ENCODE data around the gene CMTM6.
"Not testable (repeated sequence)": the region's sequence is repeated elsewhere in the genome, so short reads cannot be mapped to it uniquely, and the experiment has no call there.

CMTM6 gene, protein sequence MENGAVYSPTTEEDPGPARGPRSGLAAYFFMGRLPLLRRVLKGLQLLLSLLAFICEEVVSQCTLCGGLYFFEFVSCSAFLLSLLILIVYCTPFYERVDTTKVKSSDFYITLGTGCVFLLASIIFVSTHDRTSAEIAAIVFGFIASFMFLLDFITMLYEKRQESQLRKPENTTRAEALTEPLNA

DNA sequence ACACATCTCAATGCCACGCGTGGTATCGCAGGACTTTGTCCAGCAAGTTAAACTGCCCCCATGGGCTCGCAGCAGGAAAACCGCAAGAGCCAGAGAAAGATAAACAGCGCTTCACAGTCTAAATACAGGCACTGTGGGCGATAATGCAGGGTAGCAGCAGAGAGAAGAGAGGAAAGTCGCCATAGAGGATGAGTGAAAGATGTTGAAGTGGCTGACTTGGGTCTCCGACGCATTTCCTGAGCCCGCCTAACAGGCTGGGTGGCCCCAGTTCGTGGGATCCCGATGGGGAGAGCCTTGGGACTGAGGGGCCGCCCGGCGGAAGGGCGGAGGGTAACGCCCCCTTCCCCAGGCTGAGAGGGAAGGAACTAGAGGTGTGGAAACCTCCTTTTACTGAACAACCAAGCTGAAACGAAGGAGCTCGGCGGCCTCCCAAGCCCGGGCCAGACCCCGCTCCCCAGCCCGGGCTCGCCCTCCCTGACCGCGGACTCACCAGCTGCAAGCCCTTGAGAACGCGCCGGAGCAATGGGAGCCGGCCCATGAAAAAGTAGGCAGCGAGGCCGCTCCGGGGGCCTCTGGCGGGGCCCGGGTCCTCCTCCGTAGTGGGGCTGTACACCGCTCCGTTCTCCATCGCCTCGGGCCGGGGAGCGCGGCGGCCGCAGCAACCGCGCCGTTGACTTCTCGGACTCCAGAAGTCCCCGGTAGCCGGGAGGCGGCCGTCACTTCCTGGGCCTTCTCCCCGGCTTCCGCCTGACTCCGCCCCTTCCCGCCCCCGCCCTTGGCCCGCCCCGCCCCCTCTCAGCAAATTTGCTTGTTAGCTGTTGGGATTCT lies at the start of gene CMTM6:
Gene CMTM6 (minus strand): TSS at position 735 of the 828 bp plus-strand sequence. CDS start 107 bp downstream, at position 628.
- peak; percentile 88 for DNase-seq

DNA sequence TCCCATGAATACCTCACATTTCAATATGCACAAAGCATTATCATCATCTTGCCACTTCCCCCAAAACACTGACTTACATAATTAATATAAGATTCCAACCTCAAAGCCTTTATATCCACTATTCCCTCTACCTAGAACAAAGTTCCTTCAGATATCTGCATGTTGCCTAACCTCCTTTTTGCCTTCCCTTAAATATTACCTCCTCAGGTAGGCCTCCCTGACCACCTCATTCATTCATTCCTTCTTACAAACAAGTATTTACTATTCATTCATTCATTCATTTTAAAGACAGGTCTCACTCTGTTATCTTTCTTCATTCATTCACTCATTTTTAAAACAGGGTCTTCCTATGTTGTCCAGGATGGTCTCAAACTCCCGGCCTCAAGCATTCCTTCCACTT lies 49.4 kb upstream of the CMTM6 start:
- no peak for DNase-seq

DNA sequence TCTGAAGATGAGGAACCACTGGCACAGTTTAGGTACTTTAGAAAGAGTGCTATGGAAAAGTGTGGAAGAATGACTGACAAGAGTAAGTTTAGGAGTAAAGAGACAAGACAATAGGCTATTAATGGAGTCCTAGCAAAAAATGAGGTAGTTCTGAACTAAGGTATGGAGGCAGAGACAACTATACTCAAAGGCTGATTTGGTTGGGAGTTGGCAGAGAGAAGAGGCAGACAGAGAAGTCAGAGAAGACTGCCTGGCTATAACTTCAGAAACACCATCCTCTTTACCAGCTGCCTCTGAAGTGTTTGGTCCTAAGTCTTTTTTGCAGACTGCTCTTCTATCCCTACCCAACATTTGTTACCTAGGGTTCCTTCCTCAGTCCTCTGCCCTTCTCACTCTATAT lies 48.8 kb upstream of the CMTM6 start:
- DNase-seq: no peak

DNA sequence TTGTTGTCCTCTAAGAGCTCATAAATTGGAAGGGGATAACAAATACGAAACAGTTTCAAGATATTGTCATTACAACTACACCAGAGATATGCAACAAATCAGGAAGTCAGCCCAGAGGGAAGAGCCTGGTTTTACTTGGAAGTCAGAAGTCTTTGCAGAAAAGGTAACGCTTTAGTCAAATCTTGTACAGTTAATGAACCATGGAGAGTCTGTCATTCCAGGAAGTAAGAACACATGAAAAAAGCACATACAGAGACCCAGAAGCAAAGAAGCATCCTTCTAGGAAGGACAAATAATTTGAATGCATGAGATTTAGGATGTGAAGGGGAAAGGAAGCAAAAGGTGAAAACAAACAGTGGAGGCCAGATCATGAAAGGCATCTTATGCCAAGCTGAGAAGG lies 48.4 kb upstream of the CMTM6 start:
- DNase-seq: no peak

DNA sequence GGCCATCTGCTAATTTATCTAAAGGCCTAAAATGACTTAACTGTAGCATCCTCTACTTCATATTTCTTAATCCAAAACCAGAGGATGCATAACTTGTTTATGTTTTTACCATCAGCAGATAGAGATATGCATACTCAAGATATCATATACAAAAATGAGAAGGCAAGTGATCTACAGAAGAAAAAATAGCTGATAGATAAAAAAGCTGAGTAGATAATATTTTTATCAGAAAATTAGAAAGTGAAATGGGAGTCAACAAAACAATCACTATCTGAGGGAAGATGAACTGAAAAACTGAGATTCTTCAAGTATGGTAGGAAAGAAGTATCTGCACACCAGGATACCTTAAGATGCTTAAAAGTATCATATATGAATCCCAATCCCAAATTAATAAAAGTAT lies 42.7 kb upstream of the CMTM6 start:
- DNase-seq: no peak

DNA sequence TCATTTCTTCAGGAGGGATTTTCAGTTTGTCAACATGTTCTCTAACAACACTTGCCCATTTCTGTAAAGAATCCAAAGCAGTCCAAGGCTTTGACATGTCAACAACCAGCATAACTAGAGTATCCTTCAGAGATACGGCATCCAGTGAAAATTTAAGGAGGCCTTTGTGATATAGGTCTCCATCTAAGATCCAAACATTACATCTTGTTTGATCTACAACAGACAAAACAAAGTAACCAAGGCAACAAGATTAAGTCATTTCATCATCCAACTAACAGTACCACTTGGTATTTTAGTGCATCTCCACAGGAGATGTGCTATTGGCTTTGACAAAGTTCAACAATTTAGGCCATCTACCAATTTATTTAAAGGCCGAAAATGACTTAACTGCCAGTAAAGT lies 42.2 kb upstream of the CMTM6 start:
- no peak for DNase-seq

DNA sequence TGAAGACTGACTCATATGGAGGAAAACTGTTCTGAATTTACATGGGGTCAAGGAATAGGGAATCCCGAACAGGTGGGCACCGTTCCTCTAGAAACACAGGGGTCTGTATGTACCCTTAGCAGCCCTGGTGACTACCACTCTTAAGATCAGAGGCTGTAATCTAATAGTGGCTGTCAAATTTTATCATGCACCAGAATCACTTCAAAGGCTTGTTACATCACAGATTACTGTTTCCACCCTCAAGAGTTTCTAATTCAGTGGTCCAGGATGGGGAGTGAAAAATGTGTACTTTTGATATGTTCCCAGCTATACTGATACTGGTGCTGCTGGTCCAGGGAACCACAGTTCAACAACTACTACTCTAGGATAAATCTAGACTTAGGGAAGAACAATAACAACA lies 40.2 kb upstream of the CMTM6 start:
- DNase-seq: no peak

DNA sequence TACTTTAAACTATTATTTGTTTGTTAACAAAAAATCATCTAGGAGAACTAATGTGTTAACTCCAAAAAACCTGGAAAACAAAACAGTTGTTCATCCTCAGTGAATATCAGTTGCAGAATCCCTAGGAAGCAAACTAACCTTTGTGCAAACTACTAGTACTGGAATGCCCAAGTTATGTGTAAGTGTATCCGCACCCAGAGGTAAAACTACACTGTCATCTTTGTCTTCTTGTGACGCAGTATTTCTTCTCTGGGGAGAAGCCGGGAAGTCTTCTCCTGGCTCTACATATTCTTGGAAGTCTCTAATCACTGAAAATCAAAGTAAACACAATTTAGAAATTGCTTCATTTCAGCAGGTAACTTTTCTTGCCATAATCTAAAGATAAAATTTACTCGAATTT lies 38.2 kb upstream of the CMTM6 start:
- no peak for DNase-seq

DNA sequence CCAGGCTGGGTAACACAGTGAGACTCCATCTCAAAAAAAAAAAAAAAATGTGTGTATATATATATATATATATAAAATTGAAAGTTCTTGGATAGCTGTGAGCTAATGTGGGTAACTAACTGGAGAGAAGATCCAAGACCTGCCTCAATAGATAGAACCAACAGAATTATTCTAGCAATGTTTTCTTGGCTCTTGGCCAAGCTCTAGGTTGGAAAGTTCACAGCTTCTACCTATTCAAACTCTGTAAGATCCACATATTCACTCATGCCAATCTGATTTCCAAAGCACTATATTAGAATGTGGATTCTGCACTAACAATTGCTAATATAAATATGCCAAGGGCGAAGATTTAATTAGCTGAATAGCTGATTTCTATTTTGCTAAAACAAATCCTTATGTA lies 29.8 kb upstream of the CMTM6 start:
- DNase-seq: no peak

DNA sequence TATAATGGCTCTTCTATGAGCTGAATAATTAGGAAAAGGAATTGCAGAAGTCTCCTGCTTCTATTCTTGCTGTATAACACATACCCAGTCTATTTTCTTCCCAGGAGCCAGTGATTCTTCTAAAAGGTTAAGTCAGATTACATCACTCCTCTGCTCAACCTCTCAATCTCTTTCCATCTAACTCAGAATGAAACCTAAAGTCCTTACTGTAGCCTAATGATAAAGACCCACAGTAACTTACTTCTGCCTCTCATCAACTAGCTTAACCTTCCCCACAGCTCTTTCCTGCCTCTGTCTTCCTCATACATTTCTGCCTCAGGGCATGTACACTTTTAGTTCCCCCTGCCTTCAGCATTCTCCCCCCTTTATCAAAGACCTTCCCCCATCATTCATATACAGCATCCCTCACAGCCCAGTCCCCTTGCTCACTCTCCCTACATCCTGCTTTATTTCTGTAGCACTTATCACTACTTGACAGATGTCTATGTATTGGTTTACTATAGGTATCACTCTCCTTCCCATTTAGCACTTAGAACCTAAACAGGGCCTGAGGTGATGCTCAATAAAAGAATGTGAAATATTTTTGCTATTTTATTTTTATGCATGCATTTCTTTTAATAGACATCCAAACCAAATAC lies 28.5 kb upstream of the CMTM6 start:
- no peak for DNase-seq

DNA sequence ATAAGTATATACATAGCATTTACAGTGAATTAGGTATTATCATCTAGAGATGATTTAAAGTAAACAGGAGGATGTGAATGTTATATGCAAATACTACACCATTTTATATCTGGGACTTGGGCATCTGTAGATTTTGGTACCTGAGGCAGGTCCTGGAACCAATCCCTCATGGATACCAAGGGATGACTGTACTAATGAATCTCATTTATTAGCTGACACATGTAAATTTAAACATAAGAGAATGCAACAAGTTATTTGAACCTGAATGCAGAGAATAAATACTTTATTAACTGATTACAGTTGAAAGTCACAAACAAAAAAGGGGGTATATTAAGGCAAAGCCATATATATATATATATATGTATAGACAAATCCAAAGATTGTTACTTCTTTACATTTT lies 23.1 kb upstream of the CMTM6 start:
- no peak for DNase-seq

DNA sequence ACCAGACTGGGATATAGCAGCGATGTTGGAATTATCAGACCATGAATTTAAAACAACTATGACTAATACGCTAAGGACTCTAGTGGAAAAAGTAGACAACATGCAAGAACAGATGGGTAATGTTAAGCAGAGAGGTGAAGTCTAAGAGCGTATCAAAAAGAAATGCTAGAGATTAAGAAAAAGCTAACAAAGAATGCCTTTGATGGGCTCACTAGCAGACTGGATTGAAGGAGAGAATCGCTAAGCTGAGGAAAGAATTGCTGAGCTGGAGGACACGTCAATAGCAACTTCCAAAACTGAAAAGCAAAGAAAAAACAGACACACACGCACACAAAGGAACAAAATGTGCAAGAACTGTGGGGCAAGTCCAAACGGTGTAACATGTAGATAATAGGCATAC lies 20.0 kb upstream of the CMTM6 start:
- no peak for DNase-seq

DNA sequence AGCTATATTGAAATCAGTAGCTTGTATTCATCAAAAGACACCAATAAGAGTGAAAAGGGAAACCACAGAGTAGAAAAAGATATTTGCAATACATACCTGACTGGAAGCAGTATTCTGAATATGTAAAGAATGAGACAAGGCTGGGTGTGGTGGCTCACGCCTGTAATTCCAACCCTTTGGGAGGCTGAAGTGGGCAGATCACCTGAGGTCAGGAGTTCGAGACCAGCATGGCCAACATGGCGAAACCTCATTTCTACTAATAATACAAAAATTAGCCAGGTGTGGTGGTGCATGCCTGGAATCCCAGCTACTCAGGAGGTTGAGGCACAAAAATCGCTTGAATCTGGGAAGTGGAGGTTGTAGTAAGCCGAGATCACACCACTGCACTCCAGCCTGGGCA lies 16.3 kb upstream of the CMTM6 start:
- not testable (repeated sequence) for DNase-seq

DNA sequence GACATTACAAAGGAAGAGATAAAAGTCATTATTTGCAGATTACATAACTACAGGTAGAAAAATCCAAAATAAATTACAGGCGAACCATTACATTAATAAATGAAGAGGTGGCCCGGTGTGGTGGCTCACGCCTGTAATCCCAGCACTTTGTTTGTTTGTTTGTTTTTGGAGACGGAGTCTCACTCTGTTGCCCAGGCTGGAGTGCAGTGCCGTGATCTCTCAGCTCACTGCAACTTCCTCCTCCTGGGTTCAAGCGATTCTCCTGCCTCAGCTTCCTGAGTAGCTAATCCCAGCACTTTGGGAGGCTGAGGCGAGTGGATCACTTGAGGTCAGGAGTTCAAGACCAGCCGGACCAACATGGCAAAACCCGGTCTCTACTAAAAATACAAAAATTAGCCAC lies 14.1 kb upstream of the CMTM6 start:
- DNase-seq: not testable (repeated sequence)

DNA sequence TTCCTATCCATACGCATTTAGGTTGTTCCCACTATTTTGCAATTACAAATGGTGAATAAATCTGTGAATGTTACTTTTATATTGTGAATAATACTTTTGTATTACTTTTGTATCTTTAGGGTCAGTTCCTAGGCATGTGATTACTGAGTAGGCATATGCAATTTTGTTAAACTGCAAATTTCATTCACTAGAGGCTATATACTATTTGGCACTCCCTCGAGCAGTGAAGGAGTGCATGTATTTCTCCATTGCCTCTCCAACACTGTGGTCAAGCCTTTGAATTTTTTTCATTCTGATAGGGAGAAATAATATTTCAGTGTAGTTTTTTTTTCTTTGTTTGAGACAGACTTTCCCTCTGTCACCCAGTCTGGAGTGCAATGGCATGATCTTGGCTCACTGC lies 8.4 kb upstream of the CMTM6 start:
- no peak for DNase-seq

DNA sequence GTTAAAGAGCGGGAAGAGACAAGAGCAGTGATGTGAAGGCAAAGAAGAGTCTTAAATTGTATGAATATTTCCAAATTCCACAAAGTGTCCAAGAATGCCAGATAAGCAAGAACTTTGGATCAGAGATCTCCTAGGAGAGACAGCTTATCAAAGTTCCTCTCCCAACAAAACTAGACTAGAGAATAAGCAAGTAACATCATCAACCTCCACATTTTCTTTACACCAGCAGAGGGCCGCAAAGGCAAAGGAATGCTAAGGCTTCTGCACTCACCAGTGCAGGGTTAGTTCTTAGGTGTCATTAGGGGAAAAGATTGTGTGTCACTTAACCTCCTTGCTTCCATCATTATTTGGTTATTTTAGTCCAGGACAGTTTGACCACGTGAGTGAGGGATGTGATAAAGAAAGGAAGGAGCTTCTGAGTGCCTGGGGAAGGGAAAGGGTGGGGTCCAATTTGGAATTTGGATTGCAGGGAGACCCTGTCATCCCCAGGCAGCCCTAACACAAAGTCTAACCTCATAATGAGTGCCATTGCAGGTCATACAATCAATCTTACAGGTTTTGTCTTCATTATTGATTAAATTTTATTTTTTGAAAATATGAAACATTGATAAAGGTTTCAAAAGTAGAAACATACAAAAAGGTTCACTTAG lies 7.5 kb upstream of the CMTM6 start:
- DNase-seq: peak; percentile 74

DNA sequence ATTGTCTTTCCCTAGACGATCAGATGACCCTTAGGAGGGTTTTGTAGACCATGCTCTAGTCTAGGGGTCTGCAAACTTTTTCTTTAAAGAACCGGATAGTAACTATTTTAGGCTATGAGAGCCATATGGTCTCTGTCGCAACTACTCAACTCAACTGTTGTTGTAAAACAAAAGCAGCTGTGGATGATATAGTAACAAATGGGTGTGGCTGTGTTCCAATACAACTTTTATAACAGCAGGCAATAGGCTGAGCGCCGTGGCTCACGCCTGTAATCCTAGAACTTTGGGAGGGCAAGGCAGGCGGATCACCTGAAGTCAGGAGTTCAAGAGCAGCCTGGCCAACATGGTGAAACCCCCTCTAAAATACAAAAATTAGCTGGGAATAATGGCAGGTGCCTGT lies 6.1 kb upstream of the CMTM6 start:
- DNase-seq: no peak

DNA sequence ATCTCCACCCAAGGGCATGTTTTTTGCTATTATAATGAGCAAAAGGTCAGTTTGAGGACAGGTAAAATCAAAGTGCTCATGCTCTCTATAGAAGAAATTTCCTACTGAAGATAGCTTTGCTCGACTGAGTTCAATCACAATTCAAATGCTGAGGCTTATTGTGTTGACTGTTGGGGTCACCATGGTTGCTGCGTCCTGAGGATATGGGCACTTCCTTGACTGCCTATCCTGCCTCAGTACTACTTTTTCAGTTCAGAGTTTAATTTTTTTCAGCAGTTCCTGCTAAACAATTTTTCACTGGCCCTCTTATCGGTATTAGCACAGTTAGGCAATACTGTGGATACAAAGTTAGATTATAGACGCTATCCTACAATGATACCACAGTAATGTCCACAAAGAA lies 3.8 kb upstream of the CMTM6 start:
- no peak for DNase-seq

DNA sequence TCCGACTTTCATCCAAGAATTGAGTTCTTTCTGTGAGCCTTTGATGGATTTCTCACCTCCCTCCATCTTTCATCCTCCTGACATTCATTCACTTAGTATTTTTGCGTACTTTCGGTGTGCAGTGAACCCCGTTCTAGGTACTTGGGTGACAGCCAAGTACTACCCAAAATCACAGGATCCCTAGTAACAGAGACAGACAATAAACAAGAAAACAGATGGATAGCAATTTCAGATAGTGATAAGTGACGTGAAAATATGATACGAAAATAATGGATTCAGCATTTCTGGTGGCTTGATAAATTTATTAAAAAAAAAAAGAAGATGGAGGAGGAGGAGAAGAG lies 264 bp upstream of the CMTM6 start:
- DNase-seq: no peak

DNA sequence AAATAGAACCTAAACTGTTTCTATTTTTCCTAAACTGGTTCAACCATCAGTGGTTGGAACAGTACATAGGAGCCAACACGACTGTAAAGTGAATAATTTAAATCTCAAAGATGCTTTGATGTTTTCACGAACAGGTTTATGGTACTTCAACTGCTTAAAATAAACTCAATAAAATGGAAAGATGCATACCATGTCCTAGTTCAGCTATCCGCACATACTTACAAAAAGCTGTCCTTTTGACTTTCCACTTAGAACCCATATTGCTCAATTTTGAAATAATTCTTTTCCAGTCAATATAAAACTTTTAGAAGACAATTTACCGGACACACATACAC lies 902 bp downstream of the CMTM6 start:
- no peak for DNase-seq

DNA sequence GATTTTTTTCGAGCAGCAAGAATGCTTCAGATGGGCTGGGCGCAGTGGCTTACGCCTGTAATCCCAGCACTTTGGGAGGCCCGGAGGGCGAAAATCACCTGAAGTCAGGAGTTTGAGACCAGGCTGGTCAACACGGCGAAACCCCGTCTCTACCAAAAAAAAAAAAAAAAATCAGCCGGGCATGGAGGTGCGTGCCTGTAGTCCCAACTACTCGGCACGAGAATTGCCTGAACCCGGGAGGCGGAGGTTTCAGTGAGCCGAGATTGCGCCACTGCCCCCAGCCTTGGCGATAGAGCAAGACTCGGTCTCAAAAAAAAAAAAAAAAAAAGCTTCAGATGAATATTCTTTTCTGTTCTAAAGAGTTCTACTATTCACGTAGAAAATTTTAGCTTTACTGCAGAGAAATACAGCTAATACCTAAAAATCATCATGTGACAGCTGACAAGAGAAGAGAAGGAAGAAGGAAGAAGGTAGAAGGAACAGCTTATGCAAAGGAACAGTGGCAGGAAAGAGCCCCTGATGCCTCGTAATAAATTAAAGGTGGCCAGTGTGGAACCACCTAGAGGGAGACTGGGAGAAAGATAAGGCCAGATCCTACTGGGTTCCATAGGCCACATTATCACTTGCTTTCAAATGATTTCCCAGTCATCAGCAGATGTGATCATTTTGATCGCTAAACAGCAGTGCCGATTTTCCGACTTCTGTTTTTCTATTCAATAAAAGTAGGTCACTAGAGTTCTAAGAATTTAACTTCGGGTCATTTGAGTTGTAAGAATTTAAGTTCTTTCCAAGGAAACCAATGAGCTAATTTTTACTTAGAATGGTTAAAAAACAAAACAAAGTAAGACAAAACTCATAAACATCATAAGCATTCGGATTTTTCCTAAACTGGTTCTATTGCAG lies 1.5 kb downstream of the CMTM6 start:
- no peak for DNase-seq

DNA sequence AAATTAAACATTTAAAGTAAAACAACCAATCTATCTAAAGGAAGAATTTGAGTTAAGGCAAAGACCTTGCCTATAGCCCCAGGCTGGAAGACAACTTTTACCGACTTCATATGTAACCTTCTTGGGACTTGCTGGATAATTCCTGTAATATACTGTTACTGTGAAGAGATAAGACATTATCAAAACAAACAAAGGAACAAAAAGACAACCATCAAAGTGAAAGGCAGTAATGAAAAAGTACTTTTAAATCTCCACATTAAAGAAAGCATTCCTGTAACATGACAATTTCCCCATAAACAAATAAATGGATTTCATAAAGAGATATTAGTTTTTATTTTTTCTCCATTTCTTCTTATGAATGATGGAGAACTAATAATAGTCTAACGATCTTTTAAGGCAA lies 2.4 kb downstream of the CMTM6 start:
- DNase-seq: no peak

DNA sequence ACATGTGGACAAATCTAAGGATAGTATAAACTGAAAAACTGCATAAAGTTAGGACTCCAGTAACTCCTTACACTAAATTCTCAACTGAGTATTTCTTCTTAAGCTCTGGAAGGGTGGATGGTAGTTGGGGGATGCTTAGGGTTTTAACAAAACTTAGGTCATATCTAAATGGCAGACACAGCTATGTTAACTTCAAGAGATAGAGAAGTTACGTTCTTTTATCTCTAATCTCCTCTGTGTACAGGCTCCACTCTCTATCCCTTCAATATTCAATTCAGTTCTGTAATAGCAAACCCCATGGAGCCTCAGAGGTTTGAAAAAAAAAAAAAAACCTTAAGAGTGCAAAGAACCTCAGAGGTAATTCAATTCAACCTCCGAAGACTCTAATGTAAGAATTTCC lies 3.1 kb downstream of the CMTM6 start:
- DNase-seq: no peak
